Right cardiac atrium (tissue), 5 donors: Measurements from ENCODE around the gene DNAH8. TPM values are rescaled to one million over a fixed set of nuclear protein-coding genes. Genes with fewer than 3 reads are reported as not detected.

ENCODE experiments used
- ATAC-seq, 2 donors: fragments of 200-7000 bp; cut with Tn5 transposase; one replicate each; pipeline versions ENCODE4 v1.8.0 to v1.9.1; 2020; ENCODE audit warnings: moderate library complexity in 2 of 2, mild to moderate bottlenecking in 1 of 2
- DNase-seq, 3 donors: peaks; one replicate each; pipeline ENCODE4 v3.0.0-alpha.2; 2020
- H3K27ac ChIP-seq: one replicate; pipeline ENCODE4 v1.5.1; 2013; ENCODE audit warnings: mild to moderate bottlenecking, low read length, control low read depth, moderate library complexity
- H3K27me3 ChIP-seq: one replicate; pipeline ENCODE4 v1.6.1; 2013; ENCODE audit not compliant: control insufficient read depth, insufficient read depth
- H3K4me1 ChIP-seq: one replicate; pipeline ENCODE4 v1.6.1; 2013; ENCODE audit warnings: low read length; ENCODE audit not compliant: control insufficient read depth, insufficient read depth
- H3K4me3 ChIP-seq: one replicate; pipeline ENCODE4 v1.5.1; 2013; ENCODE audit warnings: low read length, control low read depth
- H3K9me3 ChIP-seq: one replicate; pipeline ENCODE4 v1.6.1; 2013; ENCODE audit warnings: low read length; ENCODE audit not compliant: control insufficient read depth
- WGBS: extraction: QIAGEN DNeasy Blood & Tissue Kit; methylation state at CpG from one replicate; pipeline ENCODE4 v1.1.7; 2013; 5-methylcytosine and 5-hydroxymethylcytosine counted together
- intact Hi-C, 4 donors: fragments of 100-400 bp; cut with DNase I; formaldehyde crosslinking; loops; one replicate each; pipeline versions ENCODE4 v1.11.0 to v1.14.0; 2022 to 2023
- polyA plus RNA-seq: library from polyadenylated mRNA; stranded (reverse); fragments of 200-250 nt; gene quantifications from one replicate; pipeline ENCODE4 v1.2.3, GENCODE V29; 2013
- total RNA-seq, 4 donors: library from RNA; stranded (reverse); fragmentation: NEBNext Ultra II Directional; extraction: Animal tissue kit (Norgen Biotek cat#: 25700); gene quantifications; one replicate each; pipeline ENCODE4 v1.2.1, GENCODE V29; 2021
- donor health status: healthy with polysubstance abuse.
- donor health status: DM: no; HTN: yes; CAD: no.
- donor health status: DM: no; HTN: no; CAD: no.
- donor health status: DM: no; HTN: yes; CAD: no; lungs with severe emphysema.
- donor health status: DM: yes; HTN: yes; CAD: no.

The DNAH8 gene
- total and polyA plus RNA-seq, 5 donors, result not detected

- H3K4me1 ChIP-seq, result no peaks in the 10 kb centered on the region
- DNase-seq (no peak), ATAC-seq (no peak)
- no peaks in the 10 kb centered on the region for H3K9me3 ChIP-seq
- intact Hi-C loops, result no loop called here
- 75% methylated on average over 5 of the region's 5 CpGs for WGBS
- H3K27me3 ChIP-seq, result no peaks in the 10 kb centered on the region
- no peak overlapping the region for H3K27ac ChIP-seq
- no peak overlapping the region for H3K4me3 ChIP-seq
Observed at GRCh38 chr6:38703949-38704590, 11.0 kb upstream of the DNAH8 start.

GRCh38 chr6:38705924-38706323 lies 9.2 kb upstream of the DNAH8 start:
- no peak for ATAC-seq
- no peak for DNase-seq
- Histone ChIP-seq H3K27ac (no peak overlapping the region), H3K9me3 (no peaks in the 10 kb centered on the region), H3K27me3 (no peaks in the 10 kb centered on the region), H3K4me1 (no peaks in the 10 kb centered on the region), H3K4me3 (no peak overlapping the region)
- 51% methylated on average over 2 of the region's 2 CpGs for WGBS
- intact Hi-C loops, result no loop called here

GRCh38 chr6:38708496-38708895 lies 6.6 kb upstream of the DNAH8 start:
- Histone ChIP-seq H3K4me3 (no peak overlapping the region), H3K27me3 (no peaks in the 10 kb centered on the region), H3K9me3 (no peaks in the 10 kb centered on the region), H3K27ac (no peak overlapping the region), H3K4me1 (no peaks in the 10 kb centered on the region)
- intact Hi-C loops, result no loop called here
- ATAC-seq (no peak), DNase-seq (no peak)
- WGBS, result 46% methylated on average over 2 of the region's 2 CpGs

GRCh38 chr6:38713812-38714211 lies 1.3 kb upstream of the DNAH8 start:
- WGBS, result 67% methylated on average over 6 of the region's 6 CpGs
- H3K4me3 ChIP-seq, result no peak overlapping the region
- intact Hi-C loops, result no loop called here
- H3K27me3 ChIP-seq, result no peaks in the 10 kb centered on the region
- no peak overlapping the region for H3K27ac ChIP-seq
- DNase-seq (no peak), ATAC-seq (no peak)
- H3K4me1 ChIP-seq, result no peaks in the 10 kb centered on the region
- no peaks in the 10 kb centered on the region for H3K9me3 ChIP-seq

GRCh38 chr6:38714239-38715015 lies 684 bp upstream of the DNAH8 start:
- intact Hi-C loops, result no loop called here
- H3K27ac ChIP-seq, result no peak overlapping the region
- H3K4me3 ChIP-seq, result peak overlapping the region; percentile 38
- H3K27me3 ChIP-seq, result no peaks in the 10 kb centered on the region
- no peaks in the 10 kb centered on the region for H3K4me1 ChIP-seq
- H3K9me3 ChIP-seq, result no peaks in the 10 kb centered on the region
- 30% methylated on average over 4 of the region's 4 CpGs for WGBS
- no peak for ATAC-seq
- DNase-seq, result no peak

- no peak overlapping the region for H3K27ac ChIP-seq
- no peak overlapping the region for H3K4me3 ChIP-seq
- no peak for ATAC-seq
- WGBS, result 98% methylated on average over 2 of the region's 2 CpGs
- intact Hi-C loops, result no loop called here
- H3K9me3 ChIP-seq, result no peaks in the 10 kb centered on the region
- peaks cover 3% of the 10 kb centered on the region for H3K27me3 ChIP-seq
- H3K4me1 ChIP-seq, result no peaks in the 10 kb centered on the region
- no peak for DNase-seq
Observed at GRCh38 chr6:38716825-38717224, 1.7 kb downstream of the DNAH8 start.

- H3K9me3 ChIP-seq, result no peaks in the 10 kb centered on the region
- ATAC-seq (no peak), DNase-seq (no peak)
- H3K4me1 ChIP-seq, result no peaks in the 10 kb centered on the region
- intact Hi-C loops, result no loop called here
- H3K27ac ChIP-seq, result no peak overlapping the region
- H3K27me3 ChIP-seq, result peaks cover 3% of the 10 kb centered on the region
- no peak overlapping the region for H3K4me3 ChIP-seq
- 88% methylated on average over 1 of the region's 1 CpG for WGBS
Observed at GRCh38 chr6:38719358-38719757, 4.2 kb downstream of the DNAH8 start.

- Histone ChIP-seq H3K4me3 (no peak overlapping the region), H3K27ac (no peak overlapping the region), H3K27me3 (peaks cover 3% of the 10 kb centered on the region), H3K9me3 (no peaks in the 10 kb centered on the region), H3K4me1 (no peaks in the 10 kb centered on the region)
- WGBS, result 12% methylated on average over 2 of the region's 2 CpGs
- DNase-seq (no peak), ATAC-seq (no peak)
- intact Hi-C loops, result no loop called here
Observed at GRCh38 chr6:38720295-38720694, 5.2 kb downstream of the DNAH8 start.

- DNase-seq (no peak), ATAC-seq (no peak)
- Histone ChIP-seq H3K4me1 (no peaks in the 10 kb centered on the region), H3K9me3 (no peaks in the 10 kb centered on the region), H3K27me3 (peaks cover 3% of the 10 kb centered on the region), H3K4me3 (no peak overlapping the region), H3K27ac (no peak overlapping the region)
- intact Hi-C loops, result no loop called here
- WGBS, result 66% methylated on average over 3 of the region's 3 CpGs
Observed at GRCh38 chr6:38722038-38722437, 6.9 kb downstream of the DNAH8 start.

GRCh38 chr6:38722727-38723334 lies 7.7 kb downstream of the DNAH8 start:
- H3K27me3 ChIP-seq, result peaks cover 3% of the 10 kb centered on the region
- DNase-seq, result no peak
- WGBS, result 91% methylated on average over 26 of the region's 26 CpGs
- intact Hi-C loops, result no loop called here
- no peak for ATAC-seq
- no peak overlapping the region for H3K27ac ChIP-seq
- no peak overlapping the region for H3K4me3 ChIP-seq
- no peaks in the 10 kb centered on the region for H3K9me3 ChIP-seq
- no peaks in the 10 kb centered on the region for H3K4me1 ChIP-seq

- Histone ChIP-seq H3K4me1 (no peaks in the 10 kb centered on the region), H3K4me3 (no peak overlapping the region), H3K27me3 (peaks cover 3% of the 10 kb centered on the region), H3K9me3 (no peaks in the 10 kb centered on the region), H3K27ac (no peak overlapping the region)
- DNase-seq (no peak), ATAC-seq (no peak)
- intact Hi-C loops, result no loop called here
- 96% methylated on average over 5 of the region's 5 CpGs for WGBS
Observed at GRCh38 chr6:38723783-38724182, 8.7 kb downstream of the DNAH8 start.
